ENCODE results near the gene IST1. TPM values are rescaled to one million over a fixed set of nuclear protein-coding genes. Genes with fewer than 3 reads are reported as not detected.

The IST1 gene
- total and polyA plus RNA-seq, 10 of the 15 experiments (the other 5 are each of a cell fraction or from before 2014, with no cell fraction given), result 97.3 to 293 (median 138) TPM

DNA sequence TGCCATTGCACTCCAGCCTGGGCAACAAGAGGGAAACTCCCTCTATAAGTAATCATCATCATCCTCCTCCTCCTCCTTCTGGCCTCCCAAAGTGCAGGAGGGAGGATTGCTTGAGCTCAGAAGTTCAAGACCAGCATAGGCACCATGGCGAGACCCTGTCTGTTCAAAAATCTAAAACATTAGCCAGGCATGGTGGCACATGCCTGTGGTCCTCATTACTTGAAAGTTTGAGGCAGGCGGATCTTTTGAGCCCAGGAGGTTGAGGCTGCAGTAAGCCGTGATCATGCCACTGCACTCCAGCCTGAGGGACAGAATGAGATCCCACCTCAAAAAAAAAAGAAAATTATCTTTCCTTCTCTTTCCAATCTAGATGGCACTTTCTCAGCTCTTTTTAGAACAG, 77.0 kb downstream of the IST1 start:
- intact Hi-C loops (cut with micrococcal nuclease; ENCODE audit: unreplicated experiment), result no loop called here
- BruUV-seq (replicated peaks), result no TSS peak
- TF ChIP-seq EZH2 (IDR thresholded peaks at IDR 0.05; ENCODE audit: borderline replicate concordance, control insufficient read depth, low read depth, low read length) (no peak), MYC (IDR thresholded peaks at IDR 0.05; ENCODE audit: insufficient read depth, insufficient read length, insufficient replicate concordance, low read length, severe bottlenecking) (no peak), POLR2A (IDR thresholded peaks at IDR 0.05; ENCODE audit: low read depth, low read length) (no peak), POLR2AphosphoS2 (IDR thresholded peaks at IDR 0.05; ENCODE audit: low read depth, low read length) (no peak)
- TF ChIP-seq, protein P1, sequence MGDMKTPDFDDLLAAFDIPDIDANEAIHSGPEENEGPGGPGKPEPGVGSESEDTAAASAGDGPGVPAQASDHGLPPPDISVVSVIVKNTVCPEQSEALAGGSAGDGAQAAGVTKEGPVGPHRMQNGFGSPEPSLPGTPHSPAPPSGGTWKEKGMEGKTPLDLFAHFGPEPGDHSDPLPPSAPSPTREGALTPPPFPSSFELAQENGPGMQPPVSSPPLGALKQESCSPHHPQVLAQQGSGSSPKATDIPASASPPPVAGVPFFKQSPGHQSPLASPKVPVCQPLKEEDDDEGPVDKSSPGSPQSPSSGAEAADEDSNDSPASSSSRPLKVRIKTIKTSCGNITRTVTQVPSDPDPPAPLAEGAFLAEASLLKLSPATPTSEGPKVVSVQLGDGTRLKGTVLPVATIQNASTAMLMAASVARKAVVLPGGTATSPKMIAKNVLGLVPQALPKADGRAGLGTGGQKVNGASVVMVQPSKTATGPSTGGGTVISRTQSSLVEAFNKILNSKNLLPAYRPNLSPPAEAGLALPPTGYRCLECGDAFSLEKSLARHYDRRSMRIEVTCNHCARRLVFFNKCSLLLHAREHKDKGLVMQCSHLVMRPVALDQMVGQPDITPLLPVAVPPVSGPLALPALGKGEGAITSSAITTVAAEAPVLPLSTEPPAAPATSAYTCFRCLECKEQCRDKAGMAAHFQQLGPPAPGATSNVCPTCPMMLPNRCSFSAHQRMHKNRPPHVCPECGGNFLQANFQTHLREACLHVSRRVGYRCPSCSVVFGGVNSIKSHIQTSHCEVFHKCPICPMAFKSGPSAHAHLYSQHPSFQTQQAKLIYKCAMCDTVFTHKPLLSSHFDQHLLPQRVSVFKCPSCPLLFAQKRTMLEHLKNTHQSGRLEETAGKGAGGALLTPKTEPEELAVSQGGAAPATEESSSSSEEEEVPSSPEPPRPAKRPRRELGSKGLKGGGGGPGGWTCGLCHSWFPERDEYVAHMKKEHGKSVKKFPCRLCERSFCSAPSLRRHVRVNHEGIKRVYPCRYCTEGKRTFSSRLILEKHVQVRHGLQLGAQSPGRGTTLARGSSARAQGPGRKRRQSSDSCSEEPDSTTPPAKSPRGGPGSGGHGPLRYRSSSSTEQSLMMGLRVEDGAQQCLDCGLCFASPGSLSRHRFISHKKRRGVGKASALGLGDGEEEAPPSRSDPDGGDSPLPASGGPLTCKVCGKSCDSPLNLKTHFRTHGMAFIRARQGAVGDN (IDR thresholded peaks at IDR 0.05), result no peak
- TF ChIP-seq, protein P2, sequence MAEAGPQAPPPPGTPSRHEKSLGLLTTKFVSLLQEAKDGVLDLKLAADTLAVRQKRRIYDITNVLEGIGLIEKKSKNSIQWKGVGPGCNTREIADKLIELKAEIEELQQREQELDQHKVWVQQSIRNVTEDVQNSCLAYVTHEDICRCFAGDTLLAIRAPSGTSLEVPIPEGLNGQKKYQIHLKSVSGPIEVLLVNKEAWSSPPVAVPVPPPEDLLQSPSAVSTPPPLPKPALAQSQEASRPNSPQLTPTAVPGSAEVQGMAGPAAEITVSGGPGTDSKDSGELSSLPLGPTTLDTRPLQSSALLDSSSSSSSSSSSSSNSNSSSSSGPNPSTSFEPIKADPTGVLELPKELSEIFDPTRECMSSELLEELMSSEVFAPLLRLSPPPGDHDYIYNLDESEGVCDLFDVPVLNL (IDR thresholded peaks at IDR 0.05; ENCODE audit: low read depth, low read length), result no peak
- Histone ChIP-seq H3K4me3 (no peak overlapping the region), H3K9me3 (replicated peaks; ENCODE audit: control insufficient read depth, insufficient read depth, low read length) (no peaks in the 10 kb centered on the region), H3K79me2 (ENCODE audit: control insufficient read depth, insufficient read depth, low read length) (no peaks in the 10 kb centered on the region), H2AFZ (ENCODE audit: control insufficient read depth, low read depth, low read length) (no peak overlapping the region), H4K20me1 (ENCODE audit: control insufficient read depth, insufficient read depth) (no peaks in the 10 kb centered on the region), H3K27ac (ENCODE audit: control insufficient read depth, insufficient read depth) (no peak overlapping the region), H3K27me3 (replicated peaks in 1 of 2; ENCODE audit: control insufficient read depth in 2 of 2, insufficient read depth in 2 of 2, low read length in 1 of 2) (no peaks in the 10 kb centered on the region; a peak in 1 of 4 replicates), H3K4me2 (ENCODE audit: control insufficient read depth, insufficient read depth) (no peak overlapping the region), H3K9ac (ENCODE audit: control insufficient read depth, insufficient read depth, low read length) (no peak overlapping the region), H3K36me3 (ENCODE audit: control insufficient read depth in 2 of 2, insufficient read depth in 2 of 2, low read length in 1 of 2) (no peaks in the 10 kb centered on the region), H3K4me1 (ENCODE audit: control insufficient read depth, insufficient read depth, low read length) (no peaks in the 10 kb centered on the region)
- SMC1A ChIA-PET (ENCODE audit: uncharacterized antibody, unreplicated experiment), result interaction anchor here (1.2 to 2.2 kb wide), 2 partner anchors 10 to 300 kb away, joined by 3 to 10 read pairs; no protein-coding TSS in a partner anchor
- 4% methylated on average over 3 of the region's 3 CpGs for WGBS (ENCODE audit: insufficient coverage, insufficient replicate concordance, low lambda C conversion rate, missing lambda C conversion rate)
- FAIRE-seq (no peak), DNase-seq (ENCODE audit: low read depth, low spot score) (no peak), ATAC-seq (no peak)
- RAD21 ChIA-PET (ENCODE audit: unreplicated experiment), result interaction anchor here (1.2 kb wide), 1 partner anchor 9 kb away, joined by 3 read pairs; no protein-coding TSS in a partner anchor
- POLR2A ChIA-PET, result interaction anchor here (0.6 kb wide), 1 partner anchor 295 kb away, joined by 3 read pairs; no protein-coding TSS in a partner anchor
- CTCF ChIA-PET, result interaction anchor here (1.5 to 2.9 kb wide), 2 partner anchors 11 to 407 kb away, joined by 4 to 22 read pairs; no protein-coding TSS in a partner anchor
- in situ Hi-C loops (cut with MboI), result no loop called here

Measured in GM12878 (cell line).